Measurements from ENCODE around the gene LRRC51. TPM values are rescaled to one million over a fixed set of nuclear protein-coding genes. Genes with fewer than 3 reads are reported as not detected.

The LRRC51 gene
- polyA plus RNA-seq, 6 donors from 2014 or later, result 1.6 to 6.2 (median 3.2) TPM

DNA sequence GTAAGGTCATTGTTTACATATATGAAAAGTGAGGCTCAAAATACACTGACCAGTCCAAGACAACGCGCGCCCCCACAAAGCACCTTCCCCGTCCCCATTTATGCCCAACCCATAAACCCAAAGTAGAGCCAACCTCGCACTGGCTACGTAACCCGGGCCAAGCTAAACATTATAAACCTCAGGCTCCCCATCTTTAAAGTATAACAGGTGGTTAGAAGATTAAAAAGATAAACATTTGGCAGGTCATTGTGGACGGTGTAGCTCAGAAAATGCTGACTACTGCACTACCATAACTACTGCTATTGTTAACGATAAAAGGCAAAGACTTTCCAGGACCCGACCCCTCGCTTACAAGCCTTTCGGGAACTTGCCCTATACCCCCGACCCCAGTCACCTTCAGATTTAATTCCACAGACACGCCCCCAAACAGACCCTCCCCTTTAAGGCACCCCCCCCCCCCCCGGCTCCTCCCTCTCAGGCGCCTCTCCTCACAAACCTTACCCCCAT lies 778 bp upstream of the LRRC51 start:
- H3K27ac Mint-ChIP-seq, result peak overlapping the region; percentile 95 to 100 (median 100)
- ATAC-seq (ENCODE audit: low read depth in 2 of 2), result no peak
- H3K4me1 Mint-ChIP-seq, result peaks cover 43 to 48% (median 47%) of the 10 kb centered on the region in 3 donors
- H3K9me3 Mint-ChIP-seq, result no peaks in the 10 kb centered on the region
- H3K27me3 Mint-ChIP-seq, result no peaks in the 10 kb centered on the region
- DNase-seq, result no peak
- no peaks in the 10 kb centered on the region for H3K36me3 Mint-ChIP-seq
- peak overlapping the region; percentile 85 to 99 (median 97) for H3K4me3 Mint-ChIP-seq

DNA sequence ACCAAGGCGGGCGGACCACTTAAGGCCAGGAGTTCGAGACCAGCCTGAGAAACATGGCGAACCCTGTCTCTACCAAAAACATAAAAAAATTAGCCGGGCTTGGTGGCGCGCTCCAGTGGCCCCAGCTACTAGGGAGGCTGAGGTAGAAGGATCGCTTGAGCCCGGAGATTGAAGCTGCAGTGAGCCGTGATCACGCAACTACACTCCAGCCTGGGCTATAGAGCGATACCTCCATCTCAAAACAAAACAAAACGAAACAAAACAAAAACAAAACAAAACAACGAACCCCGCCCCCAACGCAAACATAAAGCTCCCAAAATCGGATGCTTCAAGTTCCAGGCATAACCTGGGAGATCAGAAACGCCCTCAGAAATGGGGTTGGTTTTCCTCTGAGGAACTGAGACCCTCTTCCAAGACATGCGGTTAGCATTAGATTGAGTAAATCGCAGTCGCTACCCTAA lies 564 bp downstream of the LRRC51 start:
- Mint-ChIP-seq H3K4me3 (peak overlapping the region; percentile 85 to 99 (median 97)), H3K27ac (peak overlapping the region; percentile 95 to 100 (median 100)), H3K36me3 (no peaks in the 10 kb centered on the region), H3K9me3 (no peaks in the 10 kb centered on the region), H3K27me3 (no peaks in the 10 kb centered on the region), H3K4me1 (peaks cover 40 to 44% (median 44%) of the 10 kb centered on the region in 3 donors)
- ATAC-seq (ENCODE audit: low read depth in 2 of 2) (no peak), DNase-seq (no peak)

DNA sequence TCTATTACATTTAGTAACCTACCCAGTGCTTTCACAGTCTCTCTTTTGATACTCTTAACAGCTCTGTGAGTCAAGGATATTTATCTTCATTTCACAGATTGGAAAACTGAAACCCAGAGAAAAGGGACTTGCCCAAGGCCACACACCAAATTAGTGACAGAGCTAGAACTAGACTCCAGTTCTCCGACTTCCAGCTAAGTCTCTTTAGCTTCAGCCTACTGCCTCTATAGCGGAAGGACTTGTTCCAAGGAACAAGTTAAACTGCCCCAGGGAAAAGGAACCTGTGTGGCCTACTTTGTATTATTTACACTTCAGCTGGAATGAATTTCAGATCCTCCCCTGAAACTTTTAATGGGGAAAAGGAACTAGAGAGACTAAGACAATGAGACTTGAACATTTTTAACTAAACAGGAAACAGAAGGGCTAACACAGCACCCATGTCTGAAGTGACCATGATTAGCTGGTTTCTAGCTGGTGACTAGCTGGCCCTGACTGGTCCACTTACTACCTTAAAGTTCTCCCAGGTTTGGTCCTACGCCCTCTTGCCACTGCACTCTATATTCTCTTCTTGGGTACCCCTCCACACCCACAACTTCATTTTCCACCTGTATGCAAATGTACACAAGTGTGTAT lies 1.3 kb downstream of the LRRC51 start:
- Mint-ChIP-seq H3K4me3 (peak overlapping the region; percentile 53 to 99 (median 96)), H3K4me1 (peaks cover 37 to 42% (median 41%) of the 10 kb centered on the region in 3 donors), H3K36me3 (no peaks in the 10 kb centered on the region), H3K27ac (peak overlapping the region; percentile 95 to 100 (median 100)), H3K27me3 (no peaks in the 10 kb centered on the region), H3K9me3 (no peaks in the 10 kb centered on the region)
- ATAC-seq (ENCODE audit: low read depth in 2 of 2) (no peak), DNase-seq (no peak)

GRCh38 chr11:72083414-72083813 lies 2.8 kb downstream of the LRRC51 start:
- Mint-ChIP-seq H3K27me3 (no peaks in the 10 kb centered on the region), H3K36me3 (peaks cover 0 to 6% of the 10 kb centered on the region in 2 donors), H3K27ac (peak overlapping the region in 3 of 6 donors; percentile 50 to 95 (median 93)), H3K9me3 (no peaks in the 10 kb centered on the region), H3K4me1 (peaks cover 32 to 43% (median 36%) of the 10 kb centered on the region in 3 donors), H3K4me3 (peak overlapping the region in 1 of 8 donors; percentile 16)
- DNase-seq (no peak), ATAC-seq (ENCODE audit: low read depth in 2 of 2) (no peak)

GRCh38 chr11:72084076-72084475 lies 3.4 kb downstream of the LRRC51 start:
- peaks cover 32 to 43% (median 34%) of the 10 kb centered on the region in 3 donors for H3K4me1 Mint-ChIP-seq
- H3K27me3 Mint-ChIP-seq, result no peaks in the 10 kb centered on the region
- H3K36me3 Mint-ChIP-seq, result peaks cover 0 to 8% of the 10 kb centered on the region in 2 donors
- H3K27ac Mint-ChIP-seq, result peak overlapping the region in 3 of 6 donors; percentile 69 to 95 (median 78)
- DNase-seq (no peak), ATAC-seq (ENCODE audit: low read depth in 2 of 2) (no peak)
- H3K9me3 Mint-ChIP-seq, result no peaks in the 10 kb centered on the region
- H3K4me3 Mint-ChIP-seq, result no peak overlapping the region

DNA sequence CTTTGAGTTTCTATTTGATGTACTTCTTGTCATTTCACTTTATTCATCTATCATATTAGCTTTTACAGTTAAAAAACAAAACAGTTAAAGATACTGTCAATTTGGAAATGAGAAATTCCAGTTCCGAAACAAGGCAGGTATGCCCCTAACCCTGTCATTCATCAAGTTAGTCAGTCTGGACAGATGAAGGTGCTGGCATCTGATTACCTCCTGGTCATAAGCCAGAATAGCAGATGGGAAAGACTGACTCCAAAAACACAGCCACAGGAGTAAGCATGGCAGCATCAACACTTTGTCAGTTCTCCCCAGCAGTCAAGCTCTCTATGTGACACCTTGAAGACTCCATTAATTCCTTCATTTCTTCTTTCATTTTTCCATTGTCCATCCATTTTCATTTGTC lies 4.3 kb downstream of the LRRC51 start:
- H3K27me3 Mint-ChIP-seq, result no peaks in the 10 kb centered on the region
- no peak for ATAC-seq (ENCODE audit: low read depth in 2 of 2)
- H3K27ac Mint-ChIP-seq, result peak overlapping the region in 2 of 6 donors; percentile 20 to 72
- peaks cover 0 to 8% of the 10 kb centered on the region in 2 donors for H3K36me3 Mint-ChIP-seq
- no peak for DNase-seq
- H3K4me3 Mint-ChIP-seq, result no peak overlapping the region
- H3K4me1 Mint-ChIP-seq, result peaks cover 26 to 39% (median 27%) of the 10 kb centered on the region in 3 donors
- no peaks in the 10 kb centered on the region for H3K9me3 Mint-ChIP-seq

GRCh38 chr11:72085621-72086351 lies 5.1 kb downstream of the LRRC51 start:
- H3K4me3 Mint-ChIP-seq, result no peak overlapping the region
- no peaks in the 10 kb centered on the region for H3K27me3 Mint-ChIP-seq
- no peak for ATAC-seq (ENCODE audit: low read depth in 2 of 2)

DNA sequence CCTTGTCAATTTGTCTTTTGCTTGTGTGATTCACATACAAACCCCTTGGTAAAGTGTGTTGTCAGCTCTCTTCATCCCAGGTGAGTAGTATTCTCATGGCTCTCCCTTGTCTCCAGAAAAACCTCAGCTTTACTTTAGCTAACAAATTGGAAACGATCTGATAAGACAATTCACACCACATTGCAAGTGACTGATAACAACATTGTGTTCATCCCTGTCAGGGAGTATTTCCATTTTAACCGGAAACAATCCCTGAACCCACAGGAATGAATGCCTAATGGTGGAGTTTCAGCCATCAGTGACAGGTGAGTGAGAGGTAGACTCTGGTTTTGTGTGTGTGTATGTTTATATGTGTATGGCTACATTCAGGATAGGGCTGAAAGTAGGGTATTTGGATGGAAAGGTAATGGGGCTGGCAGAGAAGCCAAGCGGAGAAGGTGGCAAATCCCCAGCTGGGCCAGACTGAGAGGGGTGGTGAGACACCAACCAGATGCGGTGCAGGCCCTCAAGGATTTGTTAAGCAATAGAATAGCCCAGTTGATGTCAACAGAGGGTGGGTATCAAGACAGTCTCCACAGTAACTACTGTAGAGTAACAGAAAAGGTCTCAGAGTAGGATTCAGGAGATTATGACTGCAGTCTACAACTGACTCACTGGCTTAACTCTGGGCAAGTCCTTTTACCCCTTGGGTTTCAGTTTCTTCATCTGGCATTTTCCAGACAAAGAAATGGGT lies 7.6 kb downstream of the LRRC51 start:
- ATAC-seq (ENCODE audit: low read depth in 2 of 2), result no peak
- Mint-ChIP-seq H3K27me3 (no peaks in the 10 kb centered on the region), H3K4me3 (no peak overlapping the region), H3K4me1 (peaks cover 20 to 30% (median 20%) of the 10 kb centered on the region in 3 donors), H3K9me3 (no peaks in the 10 kb centered on the region), H3K36me3 (peaks cover 0 to 8% of the 10 kb centered on the region in 2 donors), H3K27ac (peak overlapping the region in 2 of 6 donors; percentile 36 to 43)
- no peak for DNase-seq

More at GRCh38 chr11:72085621-72086351, 5.1 kb downstream of the LRRC51 start:
- H3K9me3 Mint-ChIP-seq, result no peaks in the 10 kb centered on the region
- peaks cover 18 to 30% (median 18%) of the 10 kb centered on the region in 3 donors for H3K4me1 Mint-ChIP-seq
- H3K27ac Mint-ChIP-seq, result peak overlapping the region in 5 of 6 donors; percentile 21 to 67 (median 51)
- no peak for DNase-seq
- peaks cover 0 to 8% of the 10 kb centered on the region in 2 donors for H3K36me3 Mint-ChIP-seq

GRCh38 chr11:72091292-72091691 lies 10.6 kb downstream of the LRRC51 start:
- no peaks in the 10 kb centered on the region for H3K27me3 Mint-ChIP-seq
- peak overlapping the region in 1 of 8 donors; percentile 14 for H3K4me3 Mint-ChIP-seq
- H3K4me1 Mint-ChIP-seq, result peaks cover 16 to 21% (median 20%) of the 10 kb centered on the region in 3 donors
- H3K36me3 Mint-ChIP-seq, result peaks cover 0 to 8% of the 10 kb centered on the region in 2 donors
- DNase-seq (peak; percentile 67), ATAC-seq (ENCODE audit: low read depth in 2 of 2) (peak; percentile 98)
- H3K27ac Mint-ChIP-seq, result peak overlapping the region in 5 of 6 donors; percentile 18 to 91 (median 66)
- H3K9me3 Mint-ChIP-seq, result no peaks in the 10 kb centered on the region

DNA sequence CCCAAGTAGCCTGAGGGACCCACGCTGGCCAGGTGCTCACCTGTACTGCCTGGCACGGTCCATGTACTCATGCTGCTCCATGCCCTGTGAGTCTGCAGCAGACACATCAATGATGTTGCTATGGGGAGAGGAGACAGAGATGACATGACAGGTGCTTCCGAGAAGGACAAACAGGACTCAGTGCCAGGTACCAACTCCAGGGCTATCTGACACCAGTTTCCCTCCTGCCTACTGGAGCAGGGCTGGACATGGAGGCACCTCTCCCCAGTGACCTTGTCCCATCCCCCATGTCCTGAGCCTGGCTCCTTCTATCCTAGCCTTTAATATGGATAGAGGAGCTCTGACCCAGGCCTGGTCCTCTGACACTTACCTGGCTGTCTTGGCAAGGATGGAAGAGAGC lies 18.1 kb downstream of the LRRC51 start:
- DNase-seq (no peak), ATAC-seq (ENCODE audit: low read depth in 2 of 2) (no peak)
- Mint-ChIP-seq H3K4me1 (peaks cover 39 to 42% (median 39%) of the 10 kb centered on the region in 3 donors), H3K9me3 (peaks cover 0 to 3% (median 0%) of the 10 kb centered on the region in 7 donors), H3K27ac (peak overlapping the region in 2 of 6 donors; percentile 15 to 59), H3K27me3 (no peaks in the 10 kb centered on the region), H3K36me3 (peaks cover 0 to 10% of the 10 kb centered on the region in 2 donors), H3K4me3 (no peak overlapping the region)

DNA sequence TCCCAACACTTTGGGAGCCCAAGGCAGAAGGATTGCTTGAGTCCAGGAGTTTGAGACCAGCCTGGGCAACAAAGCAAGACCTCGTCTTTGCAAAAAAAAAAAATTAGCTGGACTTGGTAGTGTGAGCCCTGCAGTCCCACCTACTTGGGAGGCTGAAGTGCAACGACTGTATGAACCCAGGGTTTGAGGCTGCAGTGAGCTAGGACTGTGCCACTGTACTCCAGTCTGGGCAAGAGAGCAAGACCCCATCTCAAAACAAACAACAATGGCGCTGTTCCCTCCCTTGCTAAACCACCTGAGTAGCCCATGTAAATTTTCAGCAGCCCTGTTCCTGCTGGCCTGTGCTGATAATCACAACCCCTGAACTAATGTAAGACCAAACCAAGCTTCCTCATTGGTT lies 19.4 kb downstream of the LRRC51 start:
- ATAC-seq (ENCODE audit: low read depth in 2 of 2) (no peak), DNase-seq (no peak)
- Mint-ChIP-seq H3K36me3 (peaks cover 0 to 10% of the 10 kb centered on the region in 2 donors), H3K4me1 (peaks cover 44 to 51% (median 47%) of the 10 kb centered on the region in 3 donors), H3K27me3 (no peaks in the 10 kb centered on the region), H3K27ac (peak overlapping the region in 2 of 6 donors; percentile 28 to 84), H3K4me3 (peak overlapping the region in 2 of 8 donors; percentile 8 to 10), H3K9me3 (peaks cover 0 to 3% (median 0%) of the 10 kb centered on the region in 7 donors)

- peaks cover 0 to 10% of the 10 kb centered on the region in 2 donors for H3K36me3 Mint-ChIP-seq
- peak overlapping the region; percentile 38 to 98 (median 88) for H3K27ac Mint-ChIP-seq
- H3K27me3 Mint-ChIP-seq, result no peaks in the 10 kb centered on the region
- no peak for DNase-seq
- no peak for ATAC-seq (ENCODE audit: low read depth in 2 of 2)
- peaks cover 44 to 51% (median 47%) of the 10 kb centered on the region in 3 donors for H3K4me1 Mint-ChIP-seq
- peak overlapping the region in 2 of 8 donors; percentile 8 to 91 for H3K4me3 Mint-ChIP-seq
- peaks cover 0 to 3% (median 0%) of the 10 kb centered on the region in 7 donors for H3K9me3 Mint-ChIP-seq
These were observed 19.8 kb downstream of the LRRC51 start for GRCh38 chr11:72100462-72100861.

DNA sequence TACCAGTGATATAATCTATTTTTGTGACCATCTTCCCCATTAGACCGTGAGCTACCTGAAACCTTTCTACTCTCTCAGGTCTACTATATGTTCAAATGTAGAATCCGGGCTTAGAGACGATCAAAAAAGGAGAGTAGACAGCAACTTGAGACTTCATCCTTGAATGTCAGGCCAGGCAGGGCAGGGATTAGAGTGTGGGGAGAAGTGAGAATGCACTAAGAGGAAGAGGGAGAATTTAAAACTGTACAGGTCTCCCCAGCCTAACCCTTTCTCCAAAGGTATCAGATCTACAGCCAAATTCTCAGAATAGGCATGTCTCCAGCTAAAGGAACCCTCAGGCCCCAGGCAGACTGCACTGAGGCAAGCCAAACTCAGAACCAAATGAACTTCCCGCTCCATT lies 21.5 kb downstream of the LRRC51 start:
- Mint-ChIP-seq H3K27ac (peak overlapping the region; percentile 91 to 98 (median 96)), H3K4me3 (peak overlapping the region; percentile 78 to 97 (median 94)), H3K9me3 (peaks cover 0 to 3% (median 0%) of the 10 kb centered on the region in 7 donors), H3K36me3 (peaks cover under 1 to 10% of the 10 kb centered on the region in 2 donors), H3K4me1 (peaks cover 44 to 51% (median 47%) of the 10 kb centered on the region in 3 donors), H3K27me3 (no peaks in the 10 kb centered on the region)
- DNase-seq (no peak), ATAC-seq (ENCODE audit: low read depth in 2 of 2) (no peak)
